ENCODE results near the gene RTTN. TPM values are rescaled to one million over a fixed set of nuclear protein-coding genes. Genes with fewer than 3 reads are reported as not detected.

RTTN gene
- total and polyA plus RNA-seq, 2 donors (not counting 3 experiments of a cell fraction or from before 2014, with no cell fraction given), result 3.1 to 17.4 TPM

DNA sequence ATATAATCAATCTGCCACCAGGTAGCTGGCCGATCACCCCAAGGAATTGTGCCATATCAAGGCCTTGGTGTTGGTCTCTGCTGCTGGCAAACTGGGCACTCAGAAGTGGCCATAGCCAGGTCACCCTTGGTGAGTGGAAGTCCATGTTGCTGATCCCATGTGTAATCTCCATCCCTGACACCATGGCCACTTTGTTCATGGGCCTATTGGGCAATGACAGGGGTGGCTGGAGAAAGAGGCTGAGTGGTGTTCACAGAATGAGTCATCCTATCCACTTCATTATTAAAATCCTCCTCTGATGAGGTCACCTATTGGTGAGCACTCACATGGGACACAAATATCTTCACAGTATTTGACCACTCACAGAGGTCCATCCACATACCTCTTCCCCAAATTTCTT, 231.1 kb downstream of the RTTN start:
- BruUV-seq (replicated peaks), result no TSS peak
- no peak overlapping the region for H3K4me2 ChIP-seq (ENCODE audit: insufficient read depth, low read length)
- no peak overlapping the region for H3K27ac ChIP-seq (ENCODE audit: insufficient read depth, low read depth, low read length)
- POLR2A ChIA-PET, result no interaction called here
- dilution Hi-C loops (cut with MboI; ENCODE audit: extremely low pct_ligation_motif_present, low sequenced_read_pairs) (no loop called here), intact Hi-C loops (cut with micrococcal nuclease) (no loop called here)
- no peaks in the 10 kb centered on the region for H3K9me1 ChIP-seq (replicated peaks; ENCODE audit: control insufficient read depth, extremely low read depth, insufficient read depth, low read length)
- H3K36me3 ChIP-seq (ENCODE audit: control insufficient read depth in 2 of 2, extremely low read depth in 1 of 2, insufficient read depth in 2 of 2, low read length in 2 of 2), result no peaks in the 10 kb centered on the region
- no peaks in the 10 kb centered on the region for H3K9me3 ChIP-seq (replicated peaks; ENCODE audit: control insufficient read depth, insufficient read depth, low read length)
- no peaks in the 10 kb centered on the region for H3K27me3 ChIP-seq (ENCODE audit: control insufficient read depth in 2 of 2, insufficient read depth in 2 of 2, low read length in 2 of 2)
- no peak overlapping the region for H3K9ac ChIP-seq (replicated peaks; ENCODE audit: extremely low read depth, insufficient read depth, low read length)
- H3K4me3 ChIP-seq (replicated peaks in 1 of 3; ENCODE audit: insufficient read depth in 1 of 3, low read depth in 1 of 3, low read length in 3 of 3), result no peak overlapping the region
- no peaks in the 10 kb centered on the region for H3K79me2 ChIP-seq (ENCODE audit: control insufficient read depth, insufficient read depth, low read length)
- H4K20me1 ChIP-seq (replicated peaks; ENCODE audit: control insufficient read depth, extremely low read depth, insufficient read depth, low read length), result no peaks in the 10 kb centered on the region
- DNase-seq (ENCODE audit: low read depth, low spot score) (no peak), FAIRE-seq (no peak)
- H2AFZ ChIP-seq (ENCODE audit: low read depth, low read length), result no peak overlapping the region
- CTCF ChIA-PET, result no interaction called here
- TF ChIP-seq GATA2 (IDR thresholded peaks at IDR 0.05; ENCODE audit: insufficient read depth, insufficient read length, low read depth, low read length) (no peak), JUN (IDR thresholded peaks at IDR 0.05; ENCODE audit: borderline replicate concordance, insufficient read depth, insufficient read length, low read depth) (peak; percentile 24), FOS (IDR thresholded peaks at IDR 0.05; ENCODE audit: borderline replicate concordance, insufficient read depth, low read length) (no peak), EZH2 (IDR thresholded peaks at IDR 0.05; ENCODE audit: borderline replicate concordance, low read depth, low read length, severe bottlenecking) (no peak)
- TF ChIP-seq, protein P1, sequence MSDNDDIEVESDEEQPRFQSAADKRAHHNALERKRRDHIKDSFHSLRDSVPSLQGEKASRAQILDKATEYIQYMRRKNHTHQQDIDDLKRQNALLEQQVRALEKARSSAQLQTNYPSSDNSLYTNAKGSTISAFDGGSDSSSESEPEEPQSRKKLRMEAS (IDR thresholded peaks at IDR 0.05; ENCODE audit: insufficient read depth, insufficient read length), result no peak
- H3K4me1 ChIP-seq (ENCODE audit: control insufficient read depth, extremely low read depth, insufficient read depth, low read length), result no peaks in the 10 kb centered on the region

DNA sequence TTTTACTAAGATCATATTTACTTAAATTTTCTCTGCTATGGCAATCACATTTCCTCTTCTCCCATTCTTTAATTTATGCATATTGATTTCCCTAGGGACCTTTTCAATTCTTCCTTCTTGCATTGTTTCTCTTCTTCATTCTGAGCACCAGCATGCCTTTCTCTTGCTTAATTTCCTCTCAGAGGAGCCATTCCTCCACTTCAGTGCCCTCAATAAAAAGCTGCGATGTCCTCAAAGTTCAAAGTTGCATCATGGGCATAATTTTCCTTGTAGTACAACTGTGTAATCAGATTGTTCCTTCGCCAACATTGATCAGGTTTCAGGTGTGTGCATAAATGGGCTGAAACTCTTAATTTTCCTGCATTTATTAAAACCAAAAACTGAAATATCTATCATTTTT, 236.0 kb downstream of the RTTN start:
- ChIA-PET POLR2A (no interaction called here), CTCF (no interaction called here)
- FAIRE-seq (no peak), DNase-seq (ENCODE audit: low read depth, low spot score) (no peak)
- dilution Hi-C loops (cut with MboI; ENCODE audit: extremely low pct_ligation_motif_present, low sequenced_read_pairs), result no loop called here
- TF ChIP-seq MYC (IDR thresholded peaks at IDR 0.05; ENCODE audit: low read depth, low read length), result no peak
- TF ChIP-seq GATA2 (IDR thresholded peaks at IDR 0.05; ENCODE audit: insufficient read depth, insufficient read length, low read depth, low read length), result no peak
- TF ChIP-seq POLR2A (IDR thresholded peaks at IDR 0.05; ENCODE audit: low read depth, low read length), result no peak
- TF ChIP-seq, protein P2, sequence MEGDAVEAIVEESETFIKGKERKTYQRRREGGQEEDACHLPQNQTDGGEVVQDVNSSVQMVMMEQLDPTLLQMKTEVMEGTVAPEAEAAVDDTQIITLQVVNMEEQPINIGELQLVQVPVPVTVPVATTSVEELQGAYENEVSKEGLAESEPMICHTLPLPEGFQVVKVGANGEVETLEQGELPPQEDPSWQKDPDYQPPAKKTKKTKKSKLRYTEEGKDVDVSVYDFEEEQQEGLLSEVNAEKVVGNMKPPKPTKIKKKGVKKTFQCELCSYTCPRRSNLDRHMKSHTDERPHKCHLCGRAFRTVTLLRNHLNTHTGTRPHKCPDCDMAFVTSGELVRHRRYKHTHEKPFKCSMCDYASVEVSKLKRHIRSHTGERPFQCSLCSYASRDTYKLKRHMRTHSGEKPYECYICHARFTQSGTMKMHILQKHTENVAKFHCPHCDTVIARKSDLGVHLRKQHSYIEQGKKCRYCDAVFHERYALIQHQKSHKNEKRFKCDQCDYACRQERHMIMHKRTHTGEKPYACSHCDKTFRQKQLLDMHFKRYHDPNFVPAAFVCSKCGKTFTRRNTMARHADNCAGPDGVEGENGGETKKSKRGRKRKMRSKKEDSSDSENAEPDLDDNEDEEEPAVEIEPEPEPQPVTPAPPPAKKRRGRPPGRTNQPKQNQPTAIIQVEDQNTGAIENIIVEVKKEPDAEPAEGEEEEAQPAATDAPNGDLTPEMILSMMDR (IDR thresholded peaks at IDR 0.05; ENCODE audit: extremely low read depth in 1 of 2, insufficient read depth in 1 of 2, low read depth in 1 of 2, low read length in 2 of 2), result no peak
- TF ChIP-seq, protein P1 (IDR thresholded peaks at IDR 0.05; ENCODE audit: insufficient read depth, insufficient read length), result no peak
- no peak for TF ChIP-seq JUN (IDR thresholded peaks at IDR 0.05; ENCODE audit: borderline replicate concordance, insufficient read depth, insufficient read length, low read depth)
- TF ChIP-seq EZH2 (IDR thresholded peaks at IDR 0.05; ENCODE audit: borderline replicate concordance, low read depth, low read length, severe bottlenecking), result no peak
- TF ChIP-seq POLR2AphosphoS5 (IDR thresholded peaks at IDR 0.05; ENCODE audit: insufficient read depth, low read depth, low read length), result no peak
- TF ChIP-seq FOS (IDR thresholded peaks at IDR 0.05; ENCODE audit: borderline replicate concordance, insufficient read depth, low read length), result no peak
- Histone ChIP-seq H3K9ac (replicated peaks; ENCODE audit: extremely low read depth, insufficient read depth, low read length) (no peak overlapping the region), H3K4me3 (replicated peaks in 1 of 3; ENCODE audit: insufficient read depth in 1 of 3, low read depth in 1 of 3, low read length in 3 of 3) (no peak overlapping the region), H3K27ac (ENCODE audit: insufficient read depth, low read depth, low read length) (no peak overlapping the region), H3K27me3 (ENCODE audit: control insufficient read depth in 2 of 2, insufficient read depth in 2 of 2, low read length in 2 of 2) (no peaks in the 10 kb centered on the region), H3K9me3 (replicated peaks; ENCODE audit: control insufficient read depth, insufficient read depth, low read length) (no peaks in the 10 kb centered on the region), H3K4me2 (ENCODE audit: insufficient read depth, low read length) (no peak overlapping the region), H4K20me1 (replicated peaks; ENCODE audit: control insufficient read depth, extremely low read depth, insufficient read depth, low read length) (no peaks in the 10 kb centered on the region), H3K4me1 (ENCODE audit: control insufficient read depth, extremely low read depth, insufficient read depth, low read length) (no peaks in the 10 kb centered on the region), H3K79me2 (ENCODE audit: control insufficient read depth, insufficient read depth, low read length) (no peaks in the 10 kb centered on the region), H2AFZ (ENCODE audit: low read depth, low read length) (no peak overlapping the region), H3K9me1 (replicated peaks; ENCODE audit: control insufficient read depth, extremely low read depth, insufficient read depth, low read length) (no peaks in the 10 kb centered on the region), H3K36me3 (ENCODE audit: control insufficient read depth in 2 of 2, extremely low read depth in 1 of 2, insufficient read depth in 2 of 2, low read length in 2 of 2) (no peaks in the 10 kb centered on the region)
- intact Hi-C loops (cut with micrococcal nuclease), result no loop called here
- no TSS peak for BruUV-seq (replicated peaks)
